Nephron (organoid): Measurements from ENCODE around the gene KCNAB1.

ENCODE experiments used
- H3K27ac Mint-ChIP-seq, 3 experiments: 2 replicates each; pipeline ENCODE4 v1.8.0; 2020; ENCODE audit warnings: mixed read lengths in 3 of 3, mild to moderate bottlenecking in 2 of 3, moderate library complexity in 1 of 3
- H3K27me3 Mint-ChIP-seq: 2 replicates; pipeline ENCODE4 v1.8.0; 2021; ENCODE audit warnings: low read depth, mild to moderate bottlenecking, moderate library complexity, mixed read lengths
- H3K36me3 Mint-ChIP-seq: 2 replicates; pipeline ENCODE4 v1.8.0; 2020; ENCODE audit warnings: low read depth, mixed read lengths
- H3K4me1 Mint-ChIP-seq: 2 replicates; pipeline ENCODE4 v1.8.0; 2020; ENCODE audit warnings: mixed read lengths
- H3K4me3 Mint-ChIP-seq, 3 experiments: 2 replicates each; pipeline ENCODE4 v1.8.0; 2020; ENCODE audit warnings: mild to moderate bottlenecking in 3 of 3, mixed read lengths in 3 of 3, moderate library complexity in 2 of 3
- H3K9me3 Mint-ChIP-seq: 2 replicates; pipeline ENCODE4 v1.8.0; 2020; ENCODE audit warnings: mixed read lengths
- CTCF ChIP-seq, 3 experiments: fragments of 200-600 bp; sonication (generic); IDR thresholded peaks; one replicate each; pipeline ENCODE4 v1.5.0; 2021; ENCODE audit warnings: antibody characterized with exemption in 3 of 3; ENCODE audit not compliant: unreplicated experiment in 3 of 3

Gene KCNAB1

GRCh38 chr3:156390846-156391245 lies 270.5 kb downstream of the KCNAB1 start:
- Mint-ChIP-seq H3K4me1 (peaks cover 51% of the 10 kb centered on the region), H3K36me3 (no peaks in the 10 kb centered on the region), H3K4me3 (no peak overlapping the region), H3K27me3 (no peaks in the 10 kb centered on the region), H3K9me3 (no peaks in the 10 kb centered on the region), H3K27ac (no peak overlapping the region)
- TF ChIP-seq CTCF (IDR thresholded peaks at IDR 0.05; ENCODE audit: unreplicated experiment in 3 of 3), result no peak

- TF ChIP-seq CTCF (IDR thresholded peaks at IDR 0.05; ENCODE audit: unreplicated experiment in 3 of 3), result no peak
- Mint-ChIP-seq H3K27me3 (peaks cover 11% of the 10 kb centered on the region), H3K4me3 (no peak overlapping the region), H3K36me3 (no peaks in the 10 kb centered on the region), H3K27ac (peak overlapping the region in 1 of 3 experiments; percentile 88), H3K4me1 (peaks cover 50% of the 10 kb centered on the region), H3K9me3 (no peaks in the 10 kb centered on the region)
These were observed 275.8 kb downstream of the KCNAB1 start for GRCh38 chr3:156395961-156396710.

- peaks cover 50% of the 10 kb centered on the region for H3K4me1 Mint-ChIP-seq
- TF ChIP-seq CTCF (IDR thresholded peaks at IDR 0.05; ENCODE audit: unreplicated experiment in 3 of 3), result no peak
- H3K4me3 Mint-ChIP-seq, result no peak overlapping the region
- H3K36me3 Mint-ChIP-seq, result no peaks in the 10 kb centered on the region
- peak overlapping the region in 1 of 3 experiments; percentile 7 for H3K27ac Mint-ChIP-seq
- H3K27me3 Mint-ChIP-seq, result peaks cover 11% of the 10 kb centered on the region
- no peaks in the 10 kb centered on the region for H3K9me3 Mint-ChIP-seq
These were observed 276.5 kb downstream of the KCNAB1 start for GRCh38 chr3:156396851-156397250.

- no peak for TF ChIP-seq CTCF (IDR thresholded peaks at IDR 0.05; ENCODE audit: unreplicated experiment in 3 of 3)
- Mint-ChIP-seq H3K4me1 (peaks cover 45% of the 10 kb centered on the region), H3K27me3 (peaks cover 11% of the 10 kb centered on the region), H3K27ac (peak overlapping the region in 1 of 3 experiments; percentile 19), H3K36me3 (no peaks in the 10 kb centered on the region), H3K4me3 (no peak overlapping the region), H3K9me3 (no peaks in the 10 kb centered on the region)
These were observed 277.2 kb downstream of the KCNAB1 start for GRCh38 chr3:156397534-156397933.

GRCh38 chr3:156400062-156400461 lies 279.7 kb downstream of the KCNAB1 start:
- Mint-ChIP-seq H3K36me3 (no peaks in the 10 kb centered on the region), H3K4me1 (peaks cover 27% of the 10 kb centered on the region), H3K27me3 (peaks cover 11% of the 10 kb centered on the region), H3K27ac (no peak overlapping the region), H3K9me3 (no peaks in the 10 kb centered on the region), H3K4me3 (no peak overlapping the region)
- TF ChIP-seq CTCF (IDR thresholded peaks at IDR 0.05; ENCODE audit: unreplicated experiment in 3 of 3), result no peak

- Mint-ChIP-seq H3K4me3 (no peak overlapping the region), H3K9me3 (no peaks in the 10 kb centered on the region), H3K36me3 (no peaks in the 10 kb centered on the region), H3K27ac (no peak overlapping the region), H3K27me3 (peaks cover 11% of the 10 kb centered on the region), H3K4me1 (peaks cover 25% of the 10 kb centered on the region)
- no peak for TF ChIP-seq CTCF (IDR thresholded peaks at IDR 0.05; ENCODE audit: unreplicated experiment in 3 of 3)
These were observed 280.4 kb downstream of the KCNAB1 start for GRCh38 chr3:156400735-156401134.
